Middle frontal gyrus (tissue), 1 donor: Measurements from ENCODE around the gene KIAA1755.

Experiments
- DNase-seq: peaks from one replicate; pipeline ENCODE4 v3.0.0-alpha.2; 2015; ENCODE audit warnings: low spot score; ENCODE audit errors: extremely low spot score

Gene KIAA1755

DNA sequence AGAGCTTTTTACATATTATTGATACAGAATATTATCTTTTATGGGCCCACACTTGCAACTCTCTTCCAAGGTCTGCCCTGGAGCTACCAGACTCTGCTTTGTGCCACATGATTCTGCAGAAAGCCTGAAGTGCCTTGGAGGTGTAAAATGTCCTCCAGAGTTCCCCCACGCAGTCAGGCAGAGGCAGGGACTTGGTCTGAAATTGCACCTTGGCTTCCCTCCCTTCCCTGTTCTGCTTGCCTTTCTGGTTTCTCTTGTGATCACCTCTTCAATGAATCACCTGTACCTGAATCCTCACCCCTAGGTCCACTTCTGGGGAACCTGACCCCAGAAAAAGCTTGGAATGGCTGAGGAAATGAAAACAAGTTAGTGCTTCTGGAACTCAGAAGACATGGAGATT lies 52.4 kb downstream of the KIAA1755 start:
- DNase-seq: no peak

DNA sequence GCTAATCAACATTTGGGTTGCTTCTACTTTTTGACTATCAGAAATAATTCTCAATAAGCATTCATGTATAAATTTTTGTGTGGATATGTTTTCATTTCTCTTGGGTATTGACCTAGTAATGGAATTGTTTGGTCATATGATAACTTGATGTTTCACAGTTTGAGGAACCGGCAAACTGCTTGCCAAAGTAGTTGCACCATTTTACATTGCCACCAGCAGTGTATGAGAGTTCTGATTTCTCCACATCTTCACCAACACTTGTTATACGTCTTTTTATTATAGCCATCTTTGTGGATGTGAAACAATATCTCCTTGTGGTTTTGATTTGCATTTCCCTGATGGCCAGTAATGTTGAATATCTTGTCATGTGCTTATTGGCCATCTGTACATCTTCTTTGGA lies 52.9 kb downstream of the KIAA1755 start:
- no peak for DNase-seq

DNA sequence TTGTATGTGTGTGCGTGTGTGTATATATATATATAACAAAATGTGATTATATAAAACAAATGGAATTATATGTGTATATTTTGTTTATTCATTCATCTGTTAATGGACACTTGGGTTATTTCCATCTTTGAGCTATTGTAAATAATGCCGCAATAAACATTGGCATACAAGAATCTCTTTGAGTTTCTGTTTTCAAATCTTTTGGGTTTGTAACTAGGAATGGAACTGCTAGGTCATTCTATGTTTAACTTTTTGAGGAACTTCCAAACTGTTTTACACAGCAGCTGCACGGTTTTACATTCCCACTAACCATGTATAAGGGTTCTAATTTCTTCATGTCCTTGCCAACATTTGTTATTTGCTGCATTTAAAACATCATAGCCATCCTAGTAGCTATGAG lies 55.5 kb downstream of the KIAA1755 start:
- DNase-seq: no peak

DNA sequence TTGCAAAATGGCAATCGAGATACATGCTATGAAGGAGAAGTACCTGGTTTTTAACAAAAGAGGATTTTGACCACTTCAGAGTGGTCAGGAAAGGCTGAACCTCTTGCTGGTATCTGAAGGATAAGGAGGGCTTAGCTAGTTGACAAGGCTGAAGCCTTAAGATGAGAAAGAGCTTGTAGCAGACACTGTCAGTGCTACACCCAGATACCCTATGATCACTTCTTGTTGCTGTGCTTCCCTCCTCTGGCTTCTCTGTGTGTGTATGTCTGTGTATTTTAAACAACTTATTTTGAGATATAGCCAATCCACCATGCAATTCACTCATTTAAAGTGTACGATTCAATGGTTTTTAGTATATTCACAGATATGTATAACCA lies 56.6 kb downstream of the KIAA1755 start:
- DNase-seq: no peak

DNA sequence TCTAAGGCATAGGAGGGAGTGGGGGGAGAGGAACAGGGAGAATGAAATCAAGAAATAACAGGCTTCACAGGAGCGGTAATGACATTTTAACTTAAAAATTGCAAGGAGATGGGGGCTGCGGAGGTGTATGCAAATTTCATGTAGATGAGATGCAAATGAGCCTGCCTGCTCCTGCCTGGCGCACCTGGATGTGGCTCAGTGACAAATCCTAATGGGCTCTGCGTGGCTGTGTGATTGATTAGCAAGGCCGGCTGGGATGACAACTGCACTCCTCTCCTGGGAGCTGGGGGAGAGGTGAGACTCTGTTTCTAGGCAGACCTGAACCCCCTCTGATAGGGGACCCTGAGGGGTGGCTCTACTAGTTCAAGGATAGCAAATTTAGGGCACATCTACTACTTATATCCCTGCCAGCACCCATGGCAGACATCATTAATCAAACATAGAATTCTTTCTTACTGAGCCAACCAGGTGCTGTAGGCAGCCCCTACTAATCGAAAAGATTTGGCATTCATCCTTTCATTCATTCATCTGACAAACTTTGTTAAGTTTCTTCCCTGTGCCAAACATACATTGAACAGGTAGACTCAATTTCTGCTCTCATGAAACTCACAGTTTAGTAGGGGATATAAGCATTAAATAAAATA lies 57.1 kb downstream of the KIAA1755 start:
- DNase-seq: no peak

DNA sequence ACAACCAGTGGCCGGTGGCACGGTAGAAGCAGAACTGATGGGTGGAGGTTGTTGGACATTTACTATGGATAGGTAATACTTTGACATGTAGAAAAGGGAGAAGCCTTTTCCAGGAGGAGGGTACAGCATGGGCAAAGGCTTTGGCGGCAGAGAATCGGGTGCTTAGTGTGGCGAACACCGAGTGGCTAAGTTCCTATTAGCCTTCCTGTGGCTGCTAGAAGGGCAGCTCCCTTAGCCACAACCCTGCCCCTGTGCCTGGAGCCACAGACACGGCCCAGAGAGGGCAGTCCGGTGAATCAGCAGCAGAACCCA lies 57.6 kb downstream of the KIAA1755 start:
- DNase-seq: no peak

DNA sequence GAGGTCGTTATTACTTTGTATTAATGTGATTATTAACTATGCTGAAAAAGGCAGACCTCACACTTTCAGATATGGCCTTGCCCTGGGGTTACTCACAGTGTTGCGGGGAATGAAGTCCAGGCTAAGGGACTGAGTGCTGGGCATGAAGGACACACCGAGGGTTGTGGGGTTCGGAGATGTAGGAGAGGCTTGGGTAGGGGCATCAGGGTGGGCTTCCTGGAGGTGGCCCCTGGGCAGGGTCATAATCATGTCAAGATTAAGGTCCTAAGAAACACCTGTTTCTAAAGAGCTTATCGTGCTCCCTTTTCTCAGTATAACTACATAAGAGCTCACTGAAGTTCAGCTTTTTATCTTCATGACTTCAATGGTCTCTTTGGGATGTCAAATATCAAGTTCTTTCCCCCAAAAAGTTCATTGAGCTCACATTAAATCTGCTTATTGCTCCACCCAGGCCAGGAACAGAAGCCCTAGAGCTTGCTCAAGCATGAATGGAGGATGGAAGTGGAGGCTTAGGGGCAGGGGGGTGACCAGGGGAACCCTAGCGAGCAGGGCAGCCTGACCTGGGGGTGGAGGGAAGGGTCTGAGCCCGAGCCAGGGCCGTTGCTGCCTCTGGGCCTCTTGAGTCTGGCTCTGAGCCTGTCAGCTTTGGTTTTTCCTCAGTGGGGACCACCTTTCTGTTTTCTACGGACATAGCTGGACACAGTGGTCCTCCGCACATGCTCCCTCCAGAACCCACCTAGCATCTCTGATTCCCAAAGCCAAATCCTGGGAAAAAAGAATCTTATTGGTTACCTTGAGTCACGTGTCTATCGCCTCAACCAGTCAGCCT lies 58.2 kb downstream of the KIAA1755 start:
- DNase-seq: no peak

DNA sequence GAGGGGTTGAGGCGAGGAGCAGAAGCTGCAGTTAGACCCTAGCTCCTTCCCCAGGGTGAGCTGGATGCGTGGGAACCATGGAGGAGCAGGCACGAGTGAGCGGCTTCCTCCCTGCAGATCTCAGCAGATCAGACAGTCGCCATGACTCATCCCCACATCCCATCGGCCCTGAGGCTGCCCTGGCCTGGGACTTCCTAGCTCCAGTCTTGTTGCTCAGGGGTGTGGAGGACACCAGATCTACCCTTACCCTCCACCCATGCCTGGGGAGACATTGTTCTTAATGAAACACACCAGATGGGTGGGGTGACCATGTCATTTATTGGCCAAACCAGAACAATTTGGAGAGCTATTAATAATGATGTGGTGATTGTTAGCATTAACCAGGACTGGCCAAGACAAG lies 59.2 kb downstream of the KIAA1755 start:
- no peak for DNase-seq

DNA sequence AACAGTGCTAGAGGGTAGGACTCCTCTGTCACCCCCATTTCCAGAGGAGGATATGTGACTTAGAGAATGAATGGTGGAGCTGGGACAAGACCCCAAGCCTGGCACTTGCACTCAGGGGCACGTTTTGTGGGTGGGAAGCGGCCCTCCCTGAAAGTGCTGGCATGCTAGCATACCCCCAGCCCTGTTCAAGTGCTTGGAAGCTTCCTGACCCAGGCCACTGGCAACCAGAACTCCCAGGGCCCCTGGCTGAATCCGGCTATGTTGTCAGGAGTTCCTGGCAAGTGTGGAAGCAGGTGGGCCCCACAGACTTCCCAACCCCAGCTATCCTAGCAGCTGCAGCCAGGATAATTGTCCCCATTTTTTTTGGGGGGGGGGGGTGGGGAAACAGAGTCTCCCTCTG lies 59.9 kb downstream of the KIAA1755 start:
- DNase-seq: no peak

DNA sequence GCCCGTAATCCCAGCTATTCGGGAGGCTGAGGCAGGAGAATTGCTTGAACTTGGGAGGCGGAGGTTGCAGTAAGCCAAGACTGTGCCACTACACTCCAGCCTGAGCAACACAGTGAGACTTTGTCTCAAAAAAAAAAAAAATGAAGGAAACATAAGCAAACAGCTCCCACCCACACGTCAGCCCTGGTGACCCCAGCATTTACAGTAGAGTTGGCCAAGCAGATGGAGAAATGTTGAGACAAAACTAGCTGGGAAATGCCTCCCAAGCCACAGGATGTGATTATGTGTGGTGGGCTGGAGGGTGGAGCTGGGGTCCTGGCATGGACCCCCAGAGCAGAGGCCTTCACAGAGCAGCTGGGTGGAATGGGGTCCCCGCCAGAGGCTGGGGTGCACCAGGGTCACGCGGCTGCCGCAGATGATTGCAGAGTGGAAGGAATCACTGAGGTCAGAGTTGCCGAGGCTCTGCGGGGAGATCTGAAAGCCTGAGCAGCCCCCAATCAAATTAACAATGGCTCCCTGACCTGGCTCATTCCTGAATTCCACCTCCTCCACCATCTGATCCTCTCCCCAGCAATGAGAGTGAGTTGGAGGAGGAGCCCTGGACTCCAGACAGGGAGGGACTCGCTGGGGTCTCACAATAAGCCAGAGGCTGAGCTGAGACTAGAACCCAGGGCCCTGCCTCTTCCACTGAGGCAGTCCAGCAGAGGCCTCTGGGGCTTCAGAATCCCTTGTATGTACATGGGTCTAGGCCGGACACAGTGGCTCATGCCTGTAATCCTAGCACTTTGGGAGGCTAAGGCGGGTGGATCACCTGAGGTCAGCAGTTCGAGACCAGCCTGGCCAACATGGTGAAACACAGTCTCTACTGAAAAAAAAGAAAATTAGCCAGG lies 60.8 kb downstream of the KIAA1755 start:
- DNase-seq: no peak

DNA sequence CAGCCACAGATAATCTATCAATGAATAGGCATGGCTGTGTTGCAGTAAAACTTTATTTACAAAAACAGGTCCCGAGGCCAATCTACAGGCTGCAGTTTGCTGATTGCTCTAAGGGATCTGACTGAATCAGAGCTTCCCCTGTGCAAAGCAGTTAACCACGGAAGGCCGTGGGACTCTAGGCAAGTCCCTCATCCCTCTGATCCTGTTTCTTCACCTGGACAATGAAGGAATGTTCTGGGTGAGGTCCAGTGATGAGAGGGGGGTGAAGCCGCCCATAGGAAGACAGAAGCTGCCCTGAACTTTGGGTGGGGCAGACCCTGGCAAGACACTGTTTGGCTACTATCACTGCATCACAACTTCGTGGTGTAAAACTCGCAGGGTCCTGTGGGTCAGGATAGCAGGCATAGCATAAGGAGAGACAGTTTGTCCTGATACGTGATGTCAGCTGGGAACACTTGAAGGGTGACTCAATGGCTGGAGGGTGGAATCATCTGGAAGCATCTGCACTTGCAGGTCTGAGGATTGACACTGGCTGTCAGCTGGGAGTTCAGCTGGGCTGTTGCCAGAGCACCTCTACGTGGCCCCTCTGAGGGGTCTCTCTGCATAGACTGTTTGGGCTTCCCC lies 62.2 kb downstream of the KIAA1755 start:
- DNase-seq: no peak

DNA sequence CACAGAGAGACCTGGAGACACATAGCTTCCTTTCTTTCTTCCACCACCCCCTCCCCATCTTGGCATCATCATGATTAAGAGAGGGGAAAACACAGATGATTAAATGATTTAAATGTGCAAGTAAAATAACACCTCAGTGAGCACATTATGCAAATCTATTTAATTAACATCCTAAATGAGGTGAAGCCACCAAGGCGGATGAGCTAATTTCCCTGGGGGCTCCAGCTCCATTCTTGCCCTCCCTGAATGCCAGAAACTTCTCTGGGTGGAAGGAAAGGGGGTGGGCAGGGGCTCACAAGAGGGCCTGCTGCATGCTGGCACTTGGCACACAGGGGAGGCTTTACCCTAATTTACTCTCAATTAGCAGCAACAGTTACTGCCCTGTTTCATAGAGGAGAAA lies 62.9 kb downstream of the KIAA1755 start:
- DNase-seq: no peak

DNA sequence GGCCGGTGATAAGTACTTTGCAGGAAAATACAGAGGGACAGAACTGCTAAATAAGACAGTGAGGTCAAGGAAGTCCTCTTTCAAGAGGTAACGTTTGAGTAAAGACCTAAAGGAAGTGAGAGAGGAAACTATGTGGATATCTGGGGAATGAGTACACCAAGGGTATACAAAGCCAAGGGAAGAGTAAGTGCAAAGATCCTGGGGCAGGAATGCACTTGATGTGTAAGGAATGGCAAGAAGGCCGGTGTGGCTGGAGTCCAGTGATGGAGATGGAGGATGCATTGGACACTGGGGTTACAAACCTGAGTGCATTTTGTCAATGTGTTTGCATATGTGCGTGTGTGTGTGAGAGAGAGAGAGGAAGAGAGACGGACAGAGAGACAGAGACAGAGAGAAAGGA lies 63.3 kb downstream of the KIAA1755 start:
- no peak for DNase-seq

DNA sequence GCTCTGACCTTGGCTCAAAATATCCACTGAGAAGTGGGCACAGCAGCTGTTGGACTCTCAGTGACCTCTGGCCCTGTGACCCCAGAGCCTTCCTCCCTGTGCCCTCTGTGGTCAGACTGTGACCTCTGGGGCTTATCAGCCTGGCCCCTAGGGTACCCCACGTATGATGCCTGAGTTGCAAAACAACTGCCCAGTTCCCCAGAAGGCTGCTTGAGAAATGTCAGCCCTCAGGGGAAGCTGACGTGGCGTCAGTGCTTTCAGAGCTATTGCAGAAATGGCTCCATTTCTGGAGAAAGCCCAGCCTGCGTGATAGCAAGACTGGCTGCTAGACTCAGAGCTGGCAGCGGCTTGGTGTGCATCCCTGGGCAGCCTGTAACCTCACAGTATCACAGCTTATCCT lies 63.9 kb downstream of the KIAA1755 start:
- no peak for DNase-seq

DNA sequence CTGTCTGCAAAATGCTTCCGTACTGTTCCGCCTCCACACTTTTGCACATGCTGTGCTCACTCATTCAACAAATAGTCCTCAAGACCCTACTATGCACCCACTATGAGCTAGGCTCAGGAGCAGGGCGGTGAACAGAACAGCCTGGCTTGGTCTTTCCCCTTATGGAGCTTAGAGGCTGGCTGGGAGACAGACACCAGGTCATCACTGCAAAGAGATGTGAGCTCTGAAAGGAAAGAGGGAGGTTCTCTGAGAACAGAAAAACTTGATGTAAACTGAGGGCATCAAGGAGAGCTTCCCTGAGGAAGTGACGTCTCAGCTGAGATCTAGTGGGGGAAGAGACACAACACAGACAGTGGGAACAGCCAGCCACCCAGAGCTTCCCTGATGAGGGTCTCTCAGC lies 64.5 kb downstream of the KIAA1755 start:
- DNase-seq: no peak

DNA sequence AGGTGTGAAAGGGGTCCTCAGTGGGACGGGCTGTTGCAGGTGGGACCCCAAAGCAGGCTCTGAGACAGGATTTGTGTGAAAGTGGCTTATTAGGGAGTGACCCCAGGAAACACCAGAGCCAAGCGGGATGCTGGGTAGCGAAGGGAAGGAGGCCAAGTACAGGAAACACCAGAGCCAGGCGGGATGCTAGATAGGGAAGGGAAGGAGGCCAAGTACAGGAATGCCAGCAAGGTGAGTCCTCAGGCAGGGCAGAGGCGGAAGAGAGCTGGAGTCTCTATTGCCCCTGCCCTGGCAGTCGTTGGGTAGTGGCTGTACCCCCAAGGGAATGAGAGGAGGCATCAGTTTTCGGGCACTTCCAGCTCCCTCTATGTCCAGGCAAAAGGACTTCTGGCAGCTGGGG lies 65.0 kb downstream of the KIAA1755 start:
- DNase-seq: no peak

DNA sequence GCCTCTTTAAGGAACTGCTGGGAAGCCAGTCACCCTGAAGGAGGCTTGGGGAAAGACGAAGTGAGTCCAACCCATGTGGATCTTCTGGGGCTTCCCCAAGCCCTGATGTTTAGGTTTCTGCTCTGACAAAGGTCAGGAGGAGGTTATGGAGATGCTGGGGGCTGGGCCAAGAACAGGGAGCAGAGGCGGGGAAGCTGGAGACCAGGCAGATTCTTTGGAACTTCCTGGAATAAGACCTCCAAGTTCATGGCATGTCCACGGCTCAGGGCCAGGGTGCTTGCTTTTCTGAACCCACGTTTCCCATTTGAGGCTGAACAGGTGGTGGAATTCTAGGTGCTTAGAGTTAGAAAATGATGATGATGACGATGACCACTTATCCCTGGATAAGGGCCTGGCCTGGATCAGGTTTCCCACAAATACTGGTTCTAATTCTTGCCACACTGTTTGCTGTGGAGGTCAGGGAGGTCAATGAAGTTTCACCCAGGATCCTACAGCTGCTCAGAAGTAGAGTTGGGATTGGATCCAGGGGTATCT lies 65.5 kb downstream of the KIAA1755 start:
- no peak for DNase-seq

DNA sequence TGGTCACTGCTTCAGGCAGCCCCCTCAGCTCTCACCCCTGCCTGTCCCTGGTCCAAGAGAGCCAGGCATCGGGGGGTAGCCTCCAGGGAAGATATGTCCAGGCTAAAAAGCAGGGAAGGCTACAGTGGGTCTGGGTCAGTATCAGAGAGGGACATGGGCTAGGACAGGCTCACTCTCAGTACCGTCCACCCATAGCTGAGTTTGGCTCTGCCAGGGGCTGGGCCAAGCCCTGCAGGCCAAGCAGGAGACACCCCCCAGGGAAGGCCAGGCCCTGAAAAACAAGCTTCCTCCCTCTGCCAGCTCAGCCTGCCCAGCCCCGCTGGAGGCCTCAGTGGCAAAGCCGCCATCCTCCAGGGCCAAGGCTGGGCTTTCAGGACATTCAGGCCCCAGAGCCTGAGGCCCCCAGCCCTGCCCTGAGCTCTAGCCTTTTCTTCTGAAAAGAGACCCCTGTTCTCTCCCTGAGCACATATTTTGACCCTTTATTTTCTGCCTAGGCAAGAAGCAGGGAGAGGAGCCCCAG lies 66.9 kb downstream of the KIAA1755 start:
- DNase-seq: no peak

DNA sequence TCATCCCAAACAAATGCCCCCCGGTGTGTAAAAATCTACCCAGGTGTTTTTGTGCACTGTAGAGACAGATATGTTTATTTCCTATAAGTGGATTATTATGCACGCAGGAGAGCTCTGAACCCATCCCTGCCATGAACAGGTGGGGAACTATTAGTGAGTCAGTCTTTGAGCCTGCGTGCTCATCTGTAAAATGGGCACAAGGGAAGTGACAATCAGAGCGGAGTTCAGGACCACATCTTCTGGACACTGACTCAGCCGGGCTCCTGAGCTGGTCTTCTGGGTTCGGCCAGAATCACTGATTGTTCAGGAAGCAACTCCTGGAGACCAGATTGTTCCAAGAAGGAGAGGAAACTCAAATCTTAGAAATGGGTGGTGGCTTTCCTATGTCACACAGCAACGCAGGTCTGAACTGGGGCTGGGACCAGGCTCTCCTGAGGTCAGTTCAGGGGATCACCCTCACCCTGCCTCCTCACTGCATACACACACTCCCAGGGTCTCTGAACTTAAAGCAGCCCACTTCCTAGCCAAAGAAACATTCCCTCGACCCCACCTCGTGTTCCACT lies 68.1 kb downstream of the KIAA1755 start:
- no peak for DNase-seq

DNA sequence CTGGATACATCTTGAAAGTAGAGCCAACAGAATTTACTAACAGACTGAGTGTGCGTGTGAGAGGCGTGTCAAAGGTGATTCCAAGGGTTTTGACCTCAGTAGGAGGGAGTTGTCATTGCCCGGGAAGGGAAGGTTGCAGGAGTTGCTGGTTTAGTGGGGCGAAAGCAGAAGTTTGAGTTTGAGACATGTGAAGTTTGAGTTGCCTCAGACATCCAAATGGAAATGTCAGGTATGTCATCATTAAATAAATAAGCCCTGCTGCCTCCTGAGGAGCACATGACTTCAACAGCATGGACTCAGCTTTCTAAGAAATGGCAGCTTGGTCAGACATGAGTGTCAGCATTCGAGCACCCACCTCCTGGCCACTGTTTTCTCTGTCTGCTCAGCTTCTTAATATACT lies 68.9 kb downstream of the KIAA1755 start:
- no peak for DNase-seq

DNA sequence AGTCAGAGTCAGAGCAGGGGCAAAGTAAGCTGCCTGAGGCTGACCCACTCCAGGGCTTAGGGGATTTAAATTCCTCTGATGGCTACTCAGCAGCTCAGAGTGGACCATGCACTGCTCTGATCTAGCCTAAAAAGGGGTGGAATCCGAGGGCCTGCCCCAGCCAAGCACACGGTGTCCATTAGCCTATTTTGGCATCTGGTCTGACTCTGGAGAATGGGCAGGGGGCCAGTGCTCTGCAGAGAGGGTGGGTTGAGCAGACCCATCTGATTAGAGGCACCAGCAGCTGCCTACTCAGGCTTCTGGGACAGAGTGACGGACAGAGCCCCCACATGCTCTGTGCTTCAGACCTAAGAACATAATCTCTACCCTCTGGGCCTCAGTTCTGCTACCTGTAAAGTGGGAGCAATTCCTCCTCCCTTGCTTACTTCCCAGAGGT lies 69.6 kb downstream of the KIAA1755 start:
- DNase-seq: no peak
